Activated naive CD4-positive, alpha-beta T cell treated with anti-CD3 and anti-CD28 coated beads, Interleukin-2, amount 10 ng/mL, durations not matched to agents 7 days and 5 days (primary cell): ENCODE measurements around the gene SLC15A5.

Experiments used
- CTCF ChIA-PET: fragments of 350-600 bp; sonication (Branson Sonifier 250); formaldehyde crosslinking; loops from one replicate; lab custom pipeline; 2021; ENCODE audit warnings: antibody characterized with exemption; lab: Charles Lee
- DNase-seq: peaks from one replicate; pipeline ENCODE4 v3.0.0-alpha.2; 2020
- H3K27ac Mint-ChIP-seq: one replicate; pipeline ENCODE4 v1.8.0; 2021; ENCODE audit warnings: mild to moderate bottlenecking, moderate library complexity, mixed read lengths
- H3K27me3 Mint-ChIP-seq: one replicate; pipeline ENCODE4 v1.8.0; 2021; ENCODE audit warnings: mild to moderate bottlenecking, mixed read lengths
- H3K36me3 Mint-ChIP-seq: one replicate; pipeline ENCODE4 v1.8.0; 2021; ENCODE audit warnings: mixed read lengths
- H3K4me1 Mint-ChIP-seq: one replicate; pipeline ENCODE4 v1.8.0; 2021; ENCODE audit warnings: mixed read lengths
- H3K4me3 Mint-ChIP-seq: one replicate; pipeline ENCODE4 v1.8.0; 2021; ENCODE audit warnings: mild to moderate bottlenecking, moderate library complexity, mixed read lengths
- H3K9me3 Mint-ChIP-seq: one replicate; pipeline ENCODE4 v1.8.0; 2021; ENCODE audit warnings: mixed read lengths

SLC15A5 gene

GRCh38 chr12:16152885-16153673 is 124.4 kb downstream of the SLC15A5 start:
- DNase-seq = no peak
- Mint-ChIP-seq H3K36me3 (no peaks in the 10 kb centered on the region), H3K9me3 (no peaks in the 10 kb centered on the region), H3K27ac (no peak overlapping the region), H3K4me1 (no peaks in the 10 kb centered on the region), H3K4me3 (no peak overlapping the region), H3K27me3 (no peaks in the 10 kb centered on the region)
- CTCF ChIA-PET = no interaction called here

GRCh38 chr12:16150276-16150675 is 127.2 kb downstream of the SLC15A5 start:
- Mint-ChIP-seq H3K4me3 (no peak overlapping the region), H3K9me3 (peaks cover 3% of the 10 kb centered on the region), H3K27me3 (no peaks in the 10 kb centered on the region), H3K36me3 (no peaks in the 10 kb centered on the region), H3K27ac (no peak overlapping the region), H3K4me1 (no peaks in the 10 kb centered on the region)
- CTCF ChIA-PET = no interaction called here
- no peak for DNase-seq

GRCh38 chr12:16148938-16149337 is 128.5 kb downstream of the SLC15A5 start:
- CTCF ChIA-PET = no interaction called here
- Mint-ChIP-seq H3K4me1 (no peaks in the 10 kb centered on the region), H3K27ac (no peak overlapping the region), H3K27me3 (no peaks in the 10 kb centered on the region), H3K4me3 (no peak overlapping the region), H3K36me3 (no peaks in the 10 kb centered on the region), H3K9me3 (peaks cover 3% of the 10 kb centered on the region)
- no peak for DNase-seq
